Suprapubic skin (tissue), 4 donors: ENCODE data around the gene SPRR2B.
"Not testable (repeated sequence)": the region's sequence is repeated elsewhere in the genome, so short reads cannot be mapped to it uniquely, and the experiment has no call there.

Experiments
- CTCF ChIP-seq, 2 donors: fragments of 200-600 bp in 1 of 2; fragments of 450-650 bp in 1 of 2; sonication (generic) in 1 of 2; IDR thresholded peaks; one replicate each; pipeline ENCODE4 v1.5.1; 2016 to 2019; ENCODE audit warnings: antibody characterized with exemption in 2 of 2, mild to moderate bottlenecking in 1 of 2, moderate library complexity in 1 of 2
- POLR2A ChIP-seq, 2 donors: fragments of 450-650 bp; IDR thresholded peaks; one replicate each; pipeline ENCODE4 v1.6.1; 2017; ENCODE audit warnings: antibody characterized with exemption in 2 of 2, mild to moderate bottlenecking in 2 of 2, moderate library complexity in 2 of 2
- POLR2AphosphoS5 ChIP-seq, 3 donors: sonication (generic); formaldehyde crosslinking; IDR thresholded peaks; one replicate each; pipeline ENCODE4 v1.6.1; 2017; ENCODE audit warnings: antibody characterized with exemption in 3 of 3

GRCh38 chr1:153022340-153022739 lies 49.1 kb downstream of the SPRR2B start:
- not testable (repeated sequence) for TF ChIP-seq CTCF, POLR2AphosphoS5, POLR2A (IDR thresholded peaks at IDR 0.05)
